HL-60 (cell line): ENCODE measurements around the gene PSMD3.

Experiments used
- CTCF ChIP-seq: IDR thresholded peaks from one replicate; pipeline ENCODE4 v1.5.1; 2011; ENCODE audit warnings: low read length, control low read depth, inconsistent platforms; ENCODE audit not compliant: insufficient read depth
- SPI1 ChIP-seq: IDR thresholded peaks from 2 replicates; pipeline ENCODE4 v1.6.1; 2012; ENCODE audit warnings: low read depth, mild to moderate bottlenecking, borderline replicate concordance

- TF ChIP-seq CTCF (no peak), SPI1 (no peak)
Measured at GRCh38 chr17:39938140-39938869, 42.3 kb upstream of the PSMD3 start.
